Thoracic aorta (tissue), 2 donors: ENCODE results near the gene FANCE. TPM values are rescaled to one million over a fixed set of nuclear protein-coding genes. Genes with fewer than 3 reads are reported as not detected.

ENCODE experiments used
- ATAC-seq: fragments of 150-250 bp; one replicate; pipeline ENCODE4 v1.8.0; 2017; ENCODE audit warnings: low read depth; ENCODE audit not compliant: insufficient number of reproducible peaks, low FRiP score
- DNase-seq: peaks from one replicate; pipeline ENCODE4 v3.0.0-alpha.2; 2020; ENCODE audit warnings: low spot score
- H3K27ac ChIP-seq, 2 donors: fragments of 200-600 bp; sonication (generic); 1 replicate in 1 of 2; 2 replicates in 1 of 2; pipeline ENCODE4 v1.5.1; 2016; ENCODE audit warnings: mild to moderate bottlenecking in 2 of 2, moderate library complexity in 2 of 2
- H3K27me3 ChIP-seq: fragments of 200-600 bp; sonication (generic); replicated peaks from 2 replicates; pipeline ENCODE4 v1.6.0; 2016; ENCODE audit warnings: mild to moderate bottlenecking; ENCODE audit not compliant: insufficient read depth
- H3K36me3 ChIP-seq: fragments of 200-600 bp; sonication (generic); one replicate; pipeline ENCODE4 v1.5.1; 2016
- H3K4me1 ChIP-seq, 2 donors: fragments of 200-600 bp; sonication (generic); 1 replicate in 1 of 2; 2 replicates in 1 of 2; pipeline versions ENCODE4 v1.5.1 to v1.6.0; 2016; ENCODE audit warnings: low read depth in 2 of 2, mild to moderate bottlenecking in 1 of 2; ENCODE audit not compliant: control insufficient read depth in 1 of 2
- H3K4me3 ChIP-seq: fragments of 200-600 bp; sonication (generic); 2 replicates; pipeline ENCODE4 v1.5.1; 2016; ENCODE audit warnings: mild to moderate bottlenecking
- H3K9me3 ChIP-seq: fragments of 200-600 bp; sonication (generic); 2 replicates; pipeline ENCODE4 v1.5.1; 2016
- total RNA-seq, 2 donors: library from RNA; depleted of rRNA; stranded (reverse); fragments of >200 nt; gene quantifications; one replicate each; pipeline versions ENCODE4 v1.1.0 to v1.2.3, GENCODE V29; 2016
- TF ChIP-seq, protein P1 (sequence below): fragments of 200-600 bp; sonication (generic); IDR thresholded peaks from one replicate; pipeline ENCODE4 v1.5.1; 2019; ENCODE audit warnings: antibody characterized with exemption

Gene FANCE
- total RNA-seq, 2 donors from 2014 or later: 3.1 to 6.2 TPM

GRCh38 chr6:35508027-35508426, 55.9 kb downstream of the FANCE start:
- Histone ChIP-seq H3K4me3 (no peak overlapping the region), H3K36me3 (no peaks in the 10 kb centered on the region), H3K9me3 (no peaks in the 10 kb centered on the region), H3K27me3 (peaks cover 10% of the 10 kb centered on the region), H3K27ac (no peak overlapping the region), H3K4me1 (peaks cover 0 to 6% of the 10 kb centered on the region in 2 donors)
- ATAC-seq (no peak), DNase-seq (no peak)
- TF ChIP-seq, protein P1, sequence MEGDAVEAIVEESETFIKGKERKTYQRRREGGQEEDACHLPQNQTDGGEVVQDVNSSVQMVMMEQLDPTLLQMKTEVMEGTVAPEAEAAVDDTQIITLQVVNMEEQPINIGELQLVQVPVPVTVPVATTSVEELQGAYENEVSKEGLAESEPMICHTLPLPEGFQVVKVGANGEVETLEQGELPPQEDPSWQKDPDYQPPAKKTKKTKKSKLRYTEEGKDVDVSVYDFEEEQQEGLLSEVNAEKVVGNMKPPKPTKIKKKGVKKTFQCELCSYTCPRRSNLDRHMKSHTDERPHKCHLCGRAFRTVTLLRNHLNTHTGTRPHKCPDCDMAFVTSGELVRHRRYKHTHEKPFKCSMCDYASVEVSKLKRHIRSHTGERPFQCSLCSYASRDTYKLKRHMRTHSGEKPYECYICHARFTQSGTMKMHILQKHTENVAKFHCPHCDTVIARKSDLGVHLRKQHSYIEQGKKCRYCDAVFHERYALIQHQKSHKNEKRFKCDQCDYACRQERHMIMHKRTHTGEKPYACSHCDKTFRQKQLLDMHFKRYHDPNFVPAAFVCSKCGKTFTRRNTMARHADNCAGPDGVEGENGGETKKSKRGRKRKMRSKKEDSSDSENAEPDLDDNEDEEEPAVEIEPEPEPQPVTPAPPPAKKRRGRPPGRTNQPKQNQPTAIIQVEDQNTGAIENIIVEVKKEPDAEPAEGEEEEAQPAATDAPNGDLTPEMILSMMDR: no peak

DNA sequence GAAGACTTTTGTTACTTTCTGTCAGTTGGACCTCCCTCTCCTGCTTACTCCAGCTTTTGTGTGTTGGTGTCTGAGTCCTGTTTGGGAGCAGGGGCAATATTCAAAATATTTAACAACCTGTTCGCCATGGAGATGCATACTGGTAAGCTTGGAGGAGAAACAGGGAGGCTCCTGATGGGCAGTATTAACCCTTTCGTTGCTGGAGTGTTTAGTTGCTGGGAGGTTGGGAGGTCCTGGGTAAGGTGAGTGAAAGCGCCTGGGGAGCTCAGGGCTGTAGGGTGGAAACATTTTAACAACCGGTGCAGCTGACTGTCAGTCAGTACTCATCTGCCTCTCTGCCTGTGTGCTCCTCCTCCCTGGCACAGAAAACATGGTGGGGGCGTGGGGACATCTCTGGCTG, 56.4 kb downstream of the FANCE start:
- Histone ChIP-seq H3K4me1 (peaks cover 0 to 6% of the 10 kb centered on the region in 2 donors), H3K9me3 (no peaks in the 10 kb centered on the region), H3K27ac (no peak overlapping the region), H3K27me3 (peaks cover 10% of the 10 kb centered on the region), H3K36me3 (no peaks in the 10 kb centered on the region), H3K4me3 (no peak overlapping the region)
- TF ChIP-seq, protein P1: no peak
- DNase-seq (no peak), ATAC-seq (no peak)

DNA sequence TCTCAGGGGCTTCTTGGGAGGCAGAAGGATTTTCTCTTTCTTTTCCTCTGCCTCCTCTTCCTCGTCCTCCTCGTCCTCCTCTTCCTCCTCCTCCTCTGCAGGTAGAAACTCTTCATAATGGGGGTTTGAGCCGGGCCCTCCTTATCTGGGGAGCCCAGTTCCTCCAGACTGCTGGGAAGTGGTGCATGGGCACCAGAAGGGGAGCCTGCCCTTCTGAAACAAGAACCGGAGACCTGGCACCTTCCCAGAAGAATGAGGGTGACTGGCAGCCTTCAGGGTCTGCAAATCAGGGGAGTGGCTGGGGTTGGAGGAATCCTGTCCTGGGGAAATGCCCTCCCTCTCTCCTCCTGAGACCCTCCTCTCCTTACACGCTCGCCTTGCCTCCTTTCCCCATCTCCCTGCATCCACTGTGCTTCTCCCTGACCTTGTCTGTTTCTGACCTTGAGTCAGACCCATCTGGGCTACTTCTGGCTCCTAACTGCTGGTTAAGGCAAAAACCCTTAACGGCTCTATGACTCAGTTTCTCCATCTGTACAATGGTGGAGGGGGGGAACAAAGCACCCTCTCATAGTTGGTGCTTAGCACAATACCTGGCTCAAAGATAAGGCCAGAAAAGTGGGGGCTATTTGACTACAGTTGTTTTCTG, 58.9 kb downstream of the FANCE start:
- Histone ChIP-seq H3K27ac (no peak overlapping the region), H3K4me3 (no peak overlapping the region), H3K9me3 (no peaks in the 10 kb centered on the region), H3K4me1 (peaks cover 0 to 6% of the 10 kb centered on the region in 2 donors), H3K36me3 (no peaks in the 10 kb centered on the region), H3K27me3 (peaks cover 7% of the 10 kb centered on the region)
- DNase-seq (no peak), ATAC-seq (no peak)
- TF ChIP-seq, protein P1: no peak

GRCh38 chr6:35511562-35511941, 59.4 kb downstream of the FANCE start:
- no peak overlapping the region for H3K4me3 ChIP-seq
- H3K27ac ChIP-seq: no peak overlapping the region
- H3K4me1 ChIP-seq: peaks cover 0 to 6% of the 10 kb centered on the region in 2 donors
- H3K9me3 ChIP-seq: no peaks in the 10 kb centered on the region
- H3K27me3 ChIP-seq: peaks cover 7% of the 10 kb centered on the region
- ATAC-seq (no peak), DNase-seq (no peak)
- TF ChIP-seq, protein P1: no peak
- no peaks in the 10 kb centered on the region for H3K36me3 ChIP-seq

GRCh38 chr6:35512006-35512405, 59.9 kb downstream of the FANCE start:
- no peak overlapping the region for H3K4me3 ChIP-seq
- TF ChIP-seq, protein P1: no peak
- no peaks in the 10 kb centered on the region for H3K9me3 ChIP-seq
- DNase-seq (no peak), ATAC-seq (no peak)
- H3K27ac ChIP-seq: no peak overlapping the region
- H3K27me3 ChIP-seq: peaks cover 7% of the 10 kb centered on the region
- no peaks in the 10 kb centered on the region for H3K36me3 ChIP-seq
- H3K4me1 ChIP-seq: peaks cover 0 to 6% of the 10 kb centered on the region in 2 donors
